Lower leg skin (tissue), 4 donors: ENCODE measurements around the gene EHMT1. TPM values are rescaled to one million over a fixed set of nuclear protein-coding genes. Genes with fewer than 3 reads are reported as not detected.

ENCODE experiments used
- DNase-seq, 2 donors: peaks; one replicate each; pipeline ENCODE4 v3.0.0-alpha.2; 2019; ENCODE audit warnings: low spot score in 2 of 2
- H3K4me3 ChIP-seq: fragments of 200-600 bp; sonication (generic); 2 replicates; pipeline ENCODE4 v1.5.1; 2017; ENCODE audit warnings: mild to moderate bottlenecking, low read depth; ENCODE audit not compliant: poor library complexity, severe bottlenecking
- POLR2A ChIP-seq, 2 donors: fragments of 450-650 bp; IDR thresholded peaks; one replicate each; pipeline ENCODE4 v1.6.1; 2016 to 2017; ENCODE audit warnings: antibody characterized with exemption in 2 of 2, mild to moderate bottlenecking in 1 of 2, moderate library complexity in 1 of 2
- WGBS, 2 donors: methylation state at CpG; one replicate each; pipeline ENCODE4 v1.1.5; 2018; 5-methylcytosine and 5-hydroxymethylcytosine counted together
- intact Hi-C: fragments of 100-400 bp; cut with DNase I; formaldehyde crosslinking; loops from one replicate; pipeline ENCODE4 v1.15.0; 2023; ENCODE audit warnings: low total_unique reads
- total RNA-seq, 4 donors: library from RNA; depleted of rRNA; stranded (reverse); fragments of >200 nt; gene quantifications; one replicate each; pipeline ENCODE4 v1.1.0, GENCODE V29; 2016
- TF ChIP-seq, protein P1 (sequence below), 3 donors: fragments of 450-650 bp; IDR thresholded peaks; one replicate each; pipeline ENCODE4 v1.5.1; 2016; ENCODE audit warnings: antibody characterized with exemption in 3 of 3, mild to moderate bottlenecking in 3 of 3, moderate library complexity in 2 of 3

Gene EHMT1
- total RNA-seq, 4 donors from 2014 or later, result 64.2 to 128 (median 73.2) TPM

DNA sequence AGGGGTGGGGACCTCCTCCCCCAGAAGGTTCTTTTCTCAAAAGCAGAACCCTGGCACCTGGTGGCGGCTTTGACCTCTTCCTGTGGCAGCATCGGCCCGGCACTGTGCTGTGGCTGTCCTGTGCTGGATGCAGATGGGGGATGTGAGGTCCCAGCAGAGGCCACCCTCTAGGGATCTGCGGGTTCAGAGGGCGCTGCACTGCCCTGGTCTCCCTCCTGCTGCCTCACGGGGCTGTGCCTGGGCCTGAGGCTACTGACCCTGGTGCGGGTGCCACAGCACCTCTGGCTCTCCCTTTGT lies 182.2 kb downstream of the EHMT1 start:
- DNase-seq, result no peak
- 91 to 97% methylated on average over 7 of the region's 7 CpGs for WGBS, 2 donors
- no peak overlapping the region for H3K4me3 ChIP-seq
- TF ChIP-seq, protein P1, sequence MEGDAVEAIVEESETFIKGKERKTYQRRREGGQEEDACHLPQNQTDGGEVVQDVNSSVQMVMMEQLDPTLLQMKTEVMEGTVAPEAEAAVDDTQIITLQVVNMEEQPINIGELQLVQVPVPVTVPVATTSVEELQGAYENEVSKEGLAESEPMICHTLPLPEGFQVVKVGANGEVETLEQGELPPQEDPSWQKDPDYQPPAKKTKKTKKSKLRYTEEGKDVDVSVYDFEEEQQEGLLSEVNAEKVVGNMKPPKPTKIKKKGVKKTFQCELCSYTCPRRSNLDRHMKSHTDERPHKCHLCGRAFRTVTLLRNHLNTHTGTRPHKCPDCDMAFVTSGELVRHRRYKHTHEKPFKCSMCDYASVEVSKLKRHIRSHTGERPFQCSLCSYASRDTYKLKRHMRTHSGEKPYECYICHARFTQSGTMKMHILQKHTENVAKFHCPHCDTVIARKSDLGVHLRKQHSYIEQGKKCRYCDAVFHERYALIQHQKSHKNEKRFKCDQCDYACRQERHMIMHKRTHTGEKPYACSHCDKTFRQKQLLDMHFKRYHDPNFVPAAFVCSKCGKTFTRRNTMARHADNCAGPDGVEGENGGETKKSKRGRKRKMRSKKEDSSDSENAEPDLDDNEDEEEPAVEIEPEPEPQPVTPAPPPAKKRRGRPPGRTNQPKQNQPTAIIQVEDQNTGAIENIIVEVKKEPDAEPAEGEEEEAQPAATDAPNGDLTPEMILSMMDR (IDR thresholded peaks at IDR 0.05), result no peak
- no peak for TF ChIP-seq POLR2A (IDR thresholded peaks at IDR 0.05)
- intact Hi-C loops, result no loop called here

DNA sequence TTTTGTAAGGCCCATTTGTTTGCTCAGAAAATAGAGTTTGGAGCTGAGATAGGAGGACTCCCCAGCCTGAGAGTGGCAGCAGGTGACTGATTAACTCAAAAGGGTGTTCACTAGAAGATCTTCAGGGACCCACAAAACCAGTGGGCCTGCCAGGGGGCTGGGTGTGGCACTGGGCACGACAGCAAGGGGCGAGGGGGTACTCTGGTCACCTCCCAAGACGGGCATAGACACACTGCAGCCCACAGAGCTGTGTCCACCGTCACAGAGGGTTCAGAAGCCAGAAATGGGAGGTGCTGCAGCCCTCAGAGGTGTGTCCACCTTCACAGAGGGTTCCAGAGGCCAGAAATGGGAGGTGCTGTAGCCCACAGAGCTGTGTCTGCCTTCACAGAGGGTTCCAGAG lies 183.2 kb downstream of the EHMT1 start:
- TF ChIP-seq, protein P1 (IDR thresholded peaks at IDR 0.05), result no peak
- WGBS, 2 donors, result 67 to 70% methylated on average over 4 of the region's 4 CpGs
- no peak for DNase-seq
- intact Hi-C loops, result no loop called here
- H3K4me3 ChIP-seq, result no peak overlapping the region

DNA sequence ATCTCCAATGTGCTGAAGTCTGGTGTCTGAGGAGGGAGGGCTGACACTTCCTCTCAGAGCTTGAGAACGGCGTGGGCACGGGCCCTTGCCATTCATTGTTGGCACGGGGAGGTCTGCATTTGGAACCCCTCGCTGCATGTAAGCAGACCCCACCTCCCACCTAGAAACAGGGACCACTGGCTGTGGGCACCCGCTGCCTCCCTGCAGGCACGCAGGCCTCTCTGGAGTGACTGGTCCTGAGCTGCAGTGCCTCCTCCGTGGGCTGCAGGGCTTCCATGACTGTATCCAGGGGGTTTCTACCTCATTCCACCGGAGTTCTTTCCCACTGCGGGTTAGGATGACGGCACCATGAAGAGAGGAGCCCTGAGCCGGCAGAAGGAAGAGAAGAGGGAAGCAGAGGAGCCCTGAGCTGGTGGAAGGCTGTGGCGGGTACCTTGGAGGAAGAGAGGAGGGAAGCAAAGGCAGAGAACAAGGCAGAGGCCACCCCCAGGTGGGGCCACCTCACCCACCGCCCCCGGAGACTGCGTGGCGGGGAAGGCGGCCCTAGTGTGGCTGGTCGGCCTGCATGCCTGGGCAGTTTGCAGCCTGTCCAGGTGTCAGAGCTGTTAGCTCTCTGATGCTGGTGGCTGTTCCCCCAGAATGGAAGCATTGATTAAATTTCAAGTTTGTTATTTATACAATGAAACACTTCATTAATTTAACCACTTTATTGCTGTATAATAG lies 183.9 kb downstream of the EHMT1 start:
- no peak for DNase-seq
- intact Hi-C loops, result no loop called here
- H3K4me3 ChIP-seq, result no peak overlapping the region
- TF ChIP-seq, protein P1 (IDR thresholded peaks at IDR 0.05), result no peak
- no peak for TF ChIP-seq POLR2A (IDR thresholded peaks at IDR 0.05)
- 81 to 92% methylated on average over 19 of the region's 19 CpGs for WGBS, 2 donors

DNA sequence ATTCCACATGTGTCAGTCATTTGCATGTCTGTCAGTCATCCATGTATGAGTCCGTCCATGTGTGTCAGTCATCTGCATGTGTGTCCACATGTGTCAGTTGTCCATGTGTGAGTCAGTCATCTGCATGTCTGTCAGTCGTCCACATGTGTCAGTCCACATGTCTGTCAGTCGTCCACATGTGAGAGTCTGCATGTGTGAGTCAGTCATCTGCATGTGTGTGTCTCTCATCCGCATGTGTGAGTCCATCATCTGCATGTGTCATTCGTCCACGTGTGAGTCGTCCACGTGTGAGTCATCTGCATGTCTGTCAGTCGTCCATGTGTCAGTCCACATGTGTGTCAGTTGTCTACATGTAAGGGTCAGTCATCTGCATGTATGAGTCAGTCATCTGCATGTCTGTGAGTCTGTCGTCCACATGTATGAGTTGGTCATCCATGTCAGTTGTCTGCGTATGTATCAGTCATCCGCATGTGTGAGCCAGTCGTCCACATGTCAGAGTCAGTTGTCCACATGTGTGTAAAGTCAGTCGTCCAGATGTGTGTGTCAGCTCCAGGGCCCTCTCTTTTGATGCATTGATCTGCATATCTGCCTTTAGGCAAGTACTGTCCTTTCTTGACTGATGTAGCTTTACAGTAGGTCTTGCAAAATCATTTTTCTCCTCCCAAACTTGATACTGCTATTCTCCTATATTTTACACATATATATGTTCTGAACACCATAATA lies 186.3 kb downstream of the EHMT1 start:
- no peak overlapping the region for H3K4me3 ChIP-seq
- TF ChIP-seq, protein P1 (IDR thresholded peaks at IDR 0.05), result no peak
- TF ChIP-seq POLR2A (IDR thresholded peaks at IDR 0.05), result no peak
- intact Hi-C loops, result no loop called here
- WGBS, 2 donors, result 81 to 82% methylated on average over 14 of the region's 14 CpGs
- DNase-seq, result no peak

DNA sequence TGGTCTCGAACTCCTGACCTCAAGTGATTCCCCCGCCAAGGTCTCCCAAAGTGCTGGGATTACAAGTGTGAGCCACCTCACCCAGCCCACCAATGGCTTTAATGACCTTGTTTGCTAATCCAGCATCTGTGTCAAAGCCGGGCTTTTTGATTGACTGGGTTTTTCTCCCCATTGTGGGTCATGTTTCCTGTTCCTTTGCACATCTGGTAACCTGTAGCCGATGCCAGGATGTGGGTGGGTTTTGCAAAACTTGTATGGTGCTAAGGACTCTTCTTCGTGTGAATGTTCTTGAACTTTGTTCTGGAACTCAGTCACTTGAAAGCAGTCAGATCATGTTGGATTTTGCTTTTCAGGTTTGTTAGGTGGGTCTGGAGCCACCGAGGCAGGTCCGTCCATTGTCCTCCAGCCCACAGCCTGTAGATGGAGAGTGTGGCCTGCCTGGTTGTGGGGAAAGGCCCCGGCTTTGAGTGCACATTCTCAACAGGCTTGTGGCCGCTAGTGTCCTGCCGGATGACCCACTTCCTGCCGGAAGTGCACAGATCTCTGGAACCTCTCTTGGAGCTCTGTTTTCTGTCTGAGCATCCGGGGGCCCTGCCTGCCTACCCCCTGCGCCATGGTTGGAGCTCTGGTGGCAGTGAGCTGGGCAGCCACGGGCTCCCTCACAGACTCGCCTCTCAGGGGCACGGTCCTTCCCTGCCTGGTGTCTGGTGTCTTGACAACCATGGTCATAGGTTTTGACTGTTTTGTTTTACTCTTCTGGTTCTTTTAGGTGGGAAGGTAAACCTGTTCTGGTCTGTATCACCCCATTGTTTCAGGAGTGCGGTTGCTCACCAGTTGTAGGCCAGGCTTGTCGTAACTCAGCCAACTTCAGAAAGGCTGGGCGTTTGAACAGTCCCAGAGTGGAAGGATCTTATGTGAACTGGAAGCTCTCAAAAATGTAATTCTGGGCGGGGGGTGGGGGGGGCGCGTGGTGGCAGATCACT lies 189.2 kb downstream of the EHMT1 start:
- no peak overlapping the region for H3K4me3 ChIP-seq
- no peak for DNase-seq
- TF ChIP-seq, protein P1 (IDR thresholded peaks at IDR 0.05), result no peak
- no peak for TF ChIP-seq POLR2A (IDR thresholded peaks at IDR 0.05)
- intact Hi-C loops, result no loop called here
- WGBS, 2 donors, result 89 to 91% methylated on average over 22 of the region's 22 CpGs
